Upper lobe of left lung (tissue), 4 donors: ENCODE results near the gene SERGEF.

Experiments used
- EP300 ChIP-seq, 4 donors: sonication (generic); formaldehyde crosslinking; IDR thresholded peaks; one replicate each; pipeline ENCODE4 v1.5.1; 2017; ENCODE audit warnings: antibody characterized with exemption in 4 of 4, control low read depth in 2 of 4
- POLR2A ChIP-seq, 4 donors: fragments of 450-650 bp; IDR thresholded peaks; one replicate each; pipeline ENCODE4 v1.5.1; 2016 to 2017; ENCODE audit warnings: antibody characterized with exemption in 4 of 4, mild to moderate bottlenecking in 2 of 4

- TF ChIP-seq EP300 (IDR thresholded peaks at IDR 0.05), result no peak
- TF ChIP-seq POLR2A (IDR thresholded peaks at IDR 0.05), result no peak
Observed at GRCh38 chr11:17782145-17782544, 230.7 kb downstream of the SERGEF start.
